Activated CD8-positive, alpha-beta memory T cell treated with anti-CD3 and anti-CD28 coated beads, Interleukin-2, amount 50 U/mL, for 4 hours (primary cell): ENCODE results near the gene RAB9B.

ENCODE experiments used
- DNase-seq: peaks from one replicate; pipeline ENCODE4 v3.0.0-alpha.2; 2020

The RAB9B gene

GRCh38 chrX:103806862-103807474 is 25.1 kb downstream of the RAB9B start:
- no peak for DNase-seq

DNA sequence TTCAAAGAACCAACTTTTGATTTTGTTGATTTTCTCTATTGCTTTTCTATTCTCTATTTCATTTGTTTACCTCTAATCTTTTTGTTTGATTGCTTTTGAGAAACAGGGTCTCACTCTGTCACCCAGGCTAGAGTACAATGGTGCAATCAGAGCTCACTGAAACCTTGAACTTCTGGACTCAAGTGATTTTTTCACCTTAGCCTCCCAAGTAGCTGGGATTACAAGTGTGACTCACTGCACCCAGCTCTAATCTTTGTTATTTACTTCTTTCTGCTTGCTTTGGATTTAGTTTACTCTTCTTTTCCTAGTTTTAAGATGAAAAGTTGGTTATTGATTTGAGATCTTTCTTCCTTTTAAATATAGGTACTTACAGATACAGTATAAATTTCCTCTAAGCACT is 26.2 kb downstream of the RAB9B start:
- DNase-seq = no peak

GRCh38 chrX:103800318-103800717 is 31.7 kb downstream of the RAB9B start:
- no peak for DNase-seq

- DNase-seq = no peak
These were observed 34.4 kb downstream of the RAB9B start for GRCh38 chrX:103797691-103798090.

GRCh38 chrX:103794119-103794518 is 37.9 kb downstream of the RAB9B start:
- no peak for DNase-seq

DNA sequence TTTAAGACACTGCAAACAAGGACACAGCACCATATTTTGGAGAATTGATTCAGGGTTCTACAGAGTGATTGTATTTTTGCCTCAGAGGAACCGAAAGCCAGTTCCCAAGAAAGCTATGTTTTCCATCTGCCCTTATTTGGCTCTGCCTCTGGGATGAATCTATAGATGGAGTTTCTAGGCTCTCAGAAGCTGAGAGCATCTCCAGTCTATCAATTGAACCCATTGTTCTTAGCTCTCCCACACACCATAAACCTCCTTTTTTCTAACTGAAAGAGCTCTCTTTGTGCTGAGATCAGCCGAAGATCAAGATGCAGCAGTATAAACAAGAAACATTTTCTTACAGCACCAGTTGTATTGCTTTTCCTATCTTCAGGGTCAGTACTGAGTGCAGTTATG is 38.5 kb downstream of the RAB9B start:
- no peak for DNase-seq

DNA sequence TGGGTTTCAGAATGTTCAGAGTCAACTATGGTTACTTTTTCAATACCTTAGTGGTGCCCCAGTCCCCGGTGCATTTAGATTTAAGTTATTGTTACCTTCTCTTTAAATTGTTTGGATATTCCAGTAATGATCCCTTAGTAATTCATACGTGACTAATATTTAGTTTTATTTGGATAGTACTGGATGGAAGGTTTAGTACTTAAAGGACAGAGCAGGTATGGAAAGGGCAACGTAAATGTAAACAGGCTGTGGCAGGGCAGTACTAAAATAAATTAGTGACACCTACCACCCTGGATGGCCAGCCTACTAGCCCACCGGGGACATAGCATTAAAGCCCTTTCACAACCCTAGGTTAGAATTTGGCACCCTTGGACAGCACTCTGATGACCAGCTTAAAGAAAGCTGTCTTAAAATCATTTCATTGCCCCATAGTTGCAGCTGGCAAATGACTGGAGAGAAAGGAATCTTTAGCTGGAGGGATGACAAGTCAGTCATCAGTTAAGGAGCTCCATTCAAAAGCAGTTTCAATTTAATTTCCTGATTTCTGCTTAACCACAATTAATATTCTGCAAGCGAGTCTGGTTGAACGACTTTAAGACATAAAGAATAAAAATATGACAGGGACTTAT is 39.0 kb downstream of the RAB9B start:
- no peak for DNase-seq

DNA sequence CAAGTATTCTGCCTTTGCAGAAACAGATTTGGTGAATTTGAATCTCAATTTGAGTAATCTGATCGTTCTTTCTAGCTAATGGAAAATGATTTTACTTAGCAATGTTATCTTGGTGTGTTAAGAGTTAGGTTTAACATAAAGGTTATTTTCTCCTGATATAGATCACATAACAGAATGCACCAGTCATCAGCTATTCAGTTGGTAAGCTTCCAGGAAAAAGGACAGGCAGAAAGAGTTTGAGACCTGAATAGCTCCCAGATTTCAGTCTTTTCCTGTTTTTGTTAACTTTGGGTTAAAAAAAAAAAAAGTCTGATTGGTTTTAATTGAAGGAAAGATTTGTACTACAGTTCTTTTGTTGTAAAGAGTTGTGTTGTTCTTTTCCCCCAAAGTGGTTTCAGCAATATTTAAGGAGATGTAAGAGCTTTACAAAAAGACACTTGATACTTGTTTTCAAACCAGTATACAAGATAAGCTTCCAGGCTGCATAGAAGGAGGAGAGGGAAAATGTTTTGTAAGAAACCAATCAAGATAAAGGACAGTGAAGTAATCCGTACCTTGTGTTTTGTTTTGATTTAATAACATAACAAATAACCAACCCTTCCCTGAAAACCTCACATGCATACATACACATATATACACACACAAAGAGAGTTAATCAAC is 40.1 kb downstream of the RAB9B start:
- DNase-seq = no peak

DNA sequence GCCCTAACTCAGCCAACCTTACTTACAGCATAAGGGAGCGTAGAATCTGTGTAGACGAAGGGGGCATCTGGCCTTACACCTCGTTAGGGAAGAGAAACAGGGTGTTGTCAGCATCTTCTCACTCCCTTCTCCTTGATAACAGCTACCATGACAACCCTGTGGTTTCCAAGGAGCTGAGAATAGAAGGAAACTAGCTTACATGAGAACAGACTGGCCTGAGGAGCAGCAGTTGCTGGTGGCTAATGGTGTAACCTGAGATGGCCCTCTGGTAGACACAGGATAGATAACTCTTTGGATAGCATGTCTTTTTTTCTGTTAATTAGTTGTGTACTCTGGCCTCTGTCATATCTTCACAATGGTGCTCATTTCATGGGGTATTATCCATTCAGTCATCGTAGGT is 40.8 kb downstream of the RAB9B start:
- no peak for DNase-seq

DNA sequence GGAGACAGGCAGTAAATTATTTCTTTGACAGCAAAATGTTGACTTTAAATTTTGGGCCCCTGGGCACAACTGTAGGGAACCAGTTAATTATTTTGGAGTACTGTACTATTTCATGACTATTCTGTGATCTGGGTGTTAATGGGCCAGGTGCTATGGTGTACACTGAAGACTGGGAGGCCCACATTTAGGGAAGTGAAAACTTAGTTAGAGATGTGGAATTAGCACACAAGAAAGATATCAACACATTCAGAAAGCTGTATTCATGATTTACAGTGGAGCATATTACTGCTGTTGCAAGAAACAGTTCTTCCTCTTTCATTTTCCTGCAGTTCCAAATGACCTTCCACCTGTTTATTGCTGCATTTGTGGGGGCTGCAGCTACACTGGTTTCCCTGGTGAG is 43.1 kb downstream of the RAB9B start:
- no peak for DNase-seq

DNA sequence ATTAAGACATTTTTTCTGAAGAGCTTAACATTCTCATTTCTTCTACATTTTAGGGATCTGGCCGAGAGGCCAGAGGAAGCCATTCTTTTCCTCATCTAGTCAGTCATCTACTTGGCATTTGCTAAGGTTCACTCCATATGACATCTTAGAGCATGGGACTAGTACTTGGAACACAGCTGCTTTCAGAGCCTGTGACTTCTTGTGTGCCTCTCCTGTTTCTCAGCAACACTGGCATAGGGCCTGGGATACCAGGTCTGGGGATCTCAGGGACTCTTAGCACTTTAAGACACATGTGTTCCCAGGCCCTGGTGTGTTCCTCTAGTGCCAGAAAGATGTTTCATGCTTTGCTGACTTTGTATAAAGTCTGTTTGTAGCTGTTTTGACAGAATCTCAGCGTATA is 48.1 kb downstream of the RAB9B start:
- DNase-seq = no peak

DNA sequence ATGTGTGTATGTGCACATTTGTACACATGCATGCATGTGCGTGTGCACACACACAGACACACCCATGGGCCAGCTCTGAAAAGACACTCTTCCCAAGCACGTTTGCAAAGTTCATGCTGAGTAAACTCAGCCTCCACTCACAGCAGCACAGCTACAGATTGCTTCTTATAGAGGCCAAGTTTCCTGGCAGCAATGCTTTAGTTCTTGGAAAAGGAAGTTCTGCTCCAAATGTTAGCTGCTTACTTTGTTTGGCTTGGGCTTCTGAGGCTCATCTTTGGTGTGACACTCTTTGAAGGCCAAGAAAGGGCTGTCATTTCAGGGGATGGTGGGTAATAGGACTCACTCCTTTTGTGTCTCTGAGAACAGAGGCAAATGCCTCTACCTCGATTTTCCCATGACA is 48.9 kb downstream of the RAB9B start:
- DNase-seq = no peak

- DNase-seq = no peak
These were observed 49.4 kb downstream of the RAB9B start for GRCh38 chrX:103782640-103783039.

DNA sequence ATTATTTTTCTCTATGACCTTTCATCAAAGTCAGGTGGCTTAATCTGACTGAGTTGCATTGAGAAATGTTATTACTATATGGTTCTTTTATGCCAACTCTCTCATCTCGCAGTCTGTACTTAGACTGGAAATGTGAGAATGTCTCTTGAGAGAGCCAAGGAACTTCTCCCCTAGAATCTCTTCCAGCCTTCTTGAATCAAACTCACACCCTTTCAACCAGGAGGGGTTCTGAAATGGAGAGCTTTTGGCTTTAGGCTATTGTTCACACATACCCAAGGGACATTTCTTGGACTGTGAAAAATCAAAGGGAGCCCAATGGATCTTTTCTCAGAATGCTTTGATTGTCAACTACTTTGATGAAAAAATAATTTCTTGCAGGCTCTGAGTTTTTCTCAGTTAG is 50.4 kb downstream of the RAB9B start:
- no peak for DNase-seq

GRCh38 chrX:103781062-103781402 is 51.0 kb downstream of the RAB9B start:
- DNase-seq = no peak

DNA sequence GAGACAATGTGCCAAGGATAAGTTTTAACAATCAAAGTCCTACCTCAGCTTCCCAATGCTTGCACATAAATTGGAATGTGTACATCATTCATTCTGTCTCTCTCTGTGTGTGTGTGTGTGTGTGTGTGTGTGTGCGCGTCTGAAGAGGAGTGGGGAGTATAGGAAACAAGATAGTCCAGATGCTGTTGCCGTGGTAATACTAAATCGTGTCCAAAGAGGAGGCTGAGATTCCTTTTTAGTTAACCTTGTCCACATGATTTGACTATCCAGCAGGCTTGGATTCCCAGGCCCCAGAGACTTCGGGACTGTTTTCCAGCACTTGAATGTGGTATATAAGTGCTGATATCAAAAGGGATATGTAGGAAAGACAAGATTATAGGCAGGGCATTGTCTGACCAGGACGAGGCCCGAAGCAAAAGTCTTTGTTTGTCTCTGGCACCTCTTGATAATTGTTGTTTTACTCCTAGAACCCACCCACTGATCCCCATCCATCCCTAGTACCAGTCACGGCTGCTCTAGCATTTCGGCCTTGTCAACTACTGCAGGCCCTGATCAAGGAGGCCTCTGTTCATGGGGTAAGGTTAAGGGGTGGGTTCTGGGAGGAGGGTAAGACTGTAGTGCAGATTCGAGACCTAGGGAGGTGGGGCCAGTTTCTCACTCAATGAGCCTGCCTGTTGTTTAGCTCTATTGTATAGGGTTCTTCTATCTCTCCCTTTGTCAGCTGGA is 51.6 kb downstream of the RAB9B start:
- no peak for DNase-seq

DNA sequence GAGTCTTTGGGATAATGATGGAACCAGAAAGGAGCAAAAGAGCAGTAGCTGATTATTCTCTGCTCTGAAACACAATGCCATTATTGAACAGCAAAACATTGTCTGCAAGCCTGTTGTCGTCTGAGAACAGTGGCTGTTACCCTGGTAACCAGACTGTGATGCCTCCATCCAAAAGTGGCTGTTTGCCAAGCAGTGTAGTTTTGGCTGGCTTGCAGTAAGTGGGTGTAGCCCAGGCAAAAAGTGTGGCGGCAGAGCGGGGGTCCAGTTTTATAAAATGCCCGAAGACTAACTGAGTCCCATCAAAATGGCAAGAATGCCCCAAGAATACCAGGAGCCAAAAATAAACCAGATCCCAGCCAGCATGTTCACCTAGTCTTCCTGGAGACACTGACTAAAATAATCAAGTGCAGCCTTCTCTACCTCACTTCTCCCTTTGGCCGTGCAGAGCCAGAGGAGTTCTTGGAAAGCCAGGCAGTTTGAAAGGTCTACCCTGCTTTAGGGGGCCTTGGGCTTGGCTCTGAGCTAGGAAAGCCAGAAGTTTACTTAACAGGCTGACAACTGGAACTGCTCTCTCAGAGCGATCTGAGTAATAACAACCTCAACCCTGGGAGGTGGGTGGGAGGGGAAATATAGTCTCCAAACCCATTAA is 52.8 kb downstream of the RAB9B start:
- no peak for DNase-seq

DNA sequence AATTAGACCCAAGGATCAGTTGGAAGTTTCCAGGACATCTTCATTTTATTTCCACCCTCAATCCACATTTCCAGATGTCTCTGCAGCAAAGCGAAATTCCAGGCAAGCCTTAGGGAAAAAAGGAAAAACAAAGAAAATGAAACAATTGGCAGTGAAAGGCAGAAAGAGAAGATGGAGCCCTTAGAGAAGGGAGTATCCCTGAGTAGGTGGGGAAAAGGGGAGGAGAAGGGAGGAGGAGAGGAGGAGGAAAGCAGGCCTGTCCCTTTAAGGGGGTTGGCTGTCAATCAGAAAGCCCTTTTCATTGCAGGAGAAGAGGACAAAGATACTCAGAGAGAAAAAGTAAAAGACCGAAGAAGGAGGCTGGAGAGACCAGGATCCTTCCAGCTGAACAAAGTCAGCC is 55.5 kb downstream of the RAB9B start, which contains the start of gene PLP1:
Gene PLP1, plus strand, starts transcription at position 295 of the 400 bp plus-strand sequence. CDS start 156 bp downstream, outside the sequence.
- DNase-seq = no peak

DNA sequence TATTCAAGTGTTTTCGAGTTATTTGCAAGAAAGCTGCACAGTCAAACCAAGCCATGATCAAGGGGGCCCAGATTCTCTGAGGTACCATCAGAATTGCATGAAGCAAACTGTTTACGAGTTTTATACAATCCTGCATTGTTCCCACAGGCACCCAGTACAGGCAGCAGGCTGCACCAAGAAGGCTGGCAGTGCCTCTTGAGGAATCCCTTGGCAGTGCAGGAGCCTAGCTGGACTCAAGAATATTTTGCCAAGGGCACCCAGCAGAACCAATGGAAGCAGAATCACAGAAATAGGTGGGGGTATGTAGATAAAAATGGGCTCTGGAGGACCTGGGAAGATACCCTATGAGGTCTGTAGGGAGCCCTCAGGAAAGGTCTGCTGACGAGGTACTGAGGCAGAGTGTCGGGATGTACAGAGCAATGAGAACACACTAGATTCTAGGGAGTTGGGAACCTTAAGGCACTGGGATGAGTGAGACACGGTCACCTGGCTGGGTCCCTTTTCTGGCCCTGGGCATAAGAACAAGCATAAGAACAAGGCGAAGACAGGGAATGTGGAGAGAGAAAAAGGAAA is 57.9 kb downstream of the RAB9B start:
- no peak for DNase-seq

GRCh38 chrX:103773445-103773844 is 58.6 kb downstream of the RAB9B start:
- DNase-seq = no peak
